ENCODE results near the gene ABCB9.

GRCh38 chr12:122960193-122960569 lies 6.1 kb downstream of the ABCB9 start:
- no peak for TF ChIP-seq RAD21 (IDR thresholded peaks at IDR 0.05 in 1 of 2, conservative IDR thresholded peaks at IDR 0.05 in 1 of 2; ENCODE audit: low read depth in 2 of 2, low read length in 2 of 2)
- no peak for TF ChIP-seq TEAD4 (IDR thresholded peaks at IDR 0.05; ENCODE audit: low read depth, low read length)

Measured in H1 (cell line).